GM11168 (cell line): ENCODE results near the gene LDB2.

Source experiments
- in situ Hi-C: fragments of 300-500 bp; cut with MboI; formaldehyde crosslinking; loops from one replicate; pipeline ENCODE4 v1.12.0; 2022; ENCODE audit warnings: low sequenced_read_pairs; ENCODE audit not compliant: unreplicated experiment

LDB2 gene

GRCh38 chr4:16846540-16847117, 51.8 kb downstream of the LDB2 start:
- in situ Hi-C loops = no loop called here

DNA sequence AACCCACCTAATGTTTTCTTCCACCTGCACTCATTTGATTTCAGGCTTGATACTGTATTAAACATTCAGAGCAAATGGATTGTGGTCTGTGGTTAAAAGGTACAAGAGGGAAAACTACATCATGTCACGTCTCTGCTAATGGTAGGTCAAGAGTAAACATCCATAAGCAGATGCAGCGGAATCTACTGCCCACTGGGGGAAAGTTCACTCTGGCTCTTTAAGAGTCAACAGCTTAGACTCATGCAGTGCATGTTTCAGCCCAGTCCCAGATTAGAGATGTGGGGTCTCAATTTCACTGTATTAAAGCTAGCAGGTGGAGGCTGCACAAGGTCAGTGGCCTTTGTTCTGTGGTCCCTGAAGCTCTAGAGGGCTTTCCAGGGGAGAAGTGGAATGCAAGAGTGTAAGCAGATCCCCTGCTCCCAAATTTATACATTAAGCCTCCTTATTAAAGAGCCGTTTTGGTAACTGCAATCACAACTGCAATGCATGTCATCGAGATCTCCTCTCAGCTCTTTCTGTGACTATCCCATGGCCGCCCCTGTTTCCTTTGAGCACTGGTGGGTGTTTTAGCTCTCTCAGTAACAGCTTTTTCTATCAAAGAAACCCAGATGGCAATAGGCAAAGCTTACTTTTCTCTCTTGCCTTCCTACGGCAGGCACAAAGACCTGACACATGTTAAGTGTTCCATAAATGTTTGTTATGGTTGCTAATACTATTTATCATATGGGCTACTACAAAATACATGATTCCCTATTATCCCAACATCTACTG, 53.4 kb downstream of the LDB2 start:
- in situ Hi-C loops = no loop called here

DNA sequence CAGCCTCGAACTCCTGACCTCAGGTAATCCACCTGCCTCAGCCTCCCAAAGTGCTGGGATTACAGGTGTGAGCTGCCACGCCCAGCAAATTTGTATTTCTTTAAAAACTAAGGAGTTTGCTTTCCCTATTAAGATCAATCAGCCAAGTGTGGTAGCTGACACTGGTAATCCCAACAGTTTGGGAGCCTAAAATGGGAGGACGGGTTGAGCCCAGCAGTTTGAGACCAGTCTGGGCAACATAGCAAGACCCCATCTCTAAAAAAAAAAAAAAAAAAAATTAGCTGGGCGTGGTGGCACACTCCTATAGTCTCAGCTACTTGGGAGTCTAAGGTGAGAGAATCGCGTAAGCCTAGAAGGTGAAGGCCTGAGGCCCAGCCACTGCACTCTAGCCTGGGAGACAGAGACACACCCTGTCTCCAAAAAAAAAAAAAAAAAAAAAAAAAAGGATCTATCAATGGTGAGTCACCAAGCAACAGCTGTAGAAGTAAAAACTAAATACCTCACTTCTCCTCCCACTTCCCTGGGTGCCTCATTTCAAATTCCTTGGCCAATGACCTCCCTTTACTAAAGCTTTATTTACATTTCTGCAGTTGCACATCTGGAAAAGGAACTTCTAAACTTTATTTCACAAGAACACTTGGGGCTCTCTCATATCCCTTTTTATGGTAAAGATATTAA, 54.5 kb downstream of the LDB2 start:
- in situ Hi-C loops = no loop called here

GRCh38 chr4:16838226-16838875, 60.1 kb downstream of the LDB2 start:
- in situ Hi-C loops = no loop called here

DNA sequence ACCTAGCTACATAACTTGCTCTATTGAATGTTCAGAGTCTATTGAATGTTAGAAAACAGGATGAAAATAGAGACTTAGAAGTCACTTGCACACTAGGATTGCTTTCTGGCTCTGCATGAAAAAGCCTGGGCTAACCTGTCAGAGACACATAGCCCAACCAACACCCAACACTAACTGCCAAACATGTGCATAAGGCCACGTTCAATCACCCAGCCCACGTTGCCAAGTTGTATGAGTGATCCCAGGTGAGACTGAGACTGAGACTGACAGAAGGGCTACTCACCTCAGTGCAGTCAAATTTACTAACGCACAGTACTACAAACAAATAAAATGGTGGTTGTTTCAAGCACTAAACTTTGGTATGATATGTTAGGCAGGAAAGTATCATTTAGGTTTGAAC, 61.0 kb downstream of the LDB2 start:
- in situ Hi-C loops = no loop called here

DNA sequence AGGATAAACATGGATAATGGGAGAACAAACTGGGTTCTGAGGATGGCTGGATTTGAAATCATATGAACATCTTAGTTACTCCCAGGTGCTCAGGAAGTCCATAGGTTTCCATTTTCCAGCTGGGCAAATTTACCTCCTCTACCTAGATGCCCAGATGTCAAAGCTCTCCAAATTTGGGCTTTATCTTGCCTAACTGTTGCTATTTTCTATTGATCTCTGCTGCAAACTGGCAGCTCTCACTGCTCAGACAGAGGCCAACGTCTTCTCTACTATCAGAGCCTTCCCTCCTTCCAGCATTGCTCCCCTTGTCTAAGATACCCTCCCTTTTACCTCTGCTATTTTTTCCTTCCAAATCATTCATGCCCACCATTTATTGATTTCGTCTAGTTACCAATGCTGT, 62.1 kb downstream of the LDB2 start:
- in situ Hi-C loops = no loop called here

DNA sequence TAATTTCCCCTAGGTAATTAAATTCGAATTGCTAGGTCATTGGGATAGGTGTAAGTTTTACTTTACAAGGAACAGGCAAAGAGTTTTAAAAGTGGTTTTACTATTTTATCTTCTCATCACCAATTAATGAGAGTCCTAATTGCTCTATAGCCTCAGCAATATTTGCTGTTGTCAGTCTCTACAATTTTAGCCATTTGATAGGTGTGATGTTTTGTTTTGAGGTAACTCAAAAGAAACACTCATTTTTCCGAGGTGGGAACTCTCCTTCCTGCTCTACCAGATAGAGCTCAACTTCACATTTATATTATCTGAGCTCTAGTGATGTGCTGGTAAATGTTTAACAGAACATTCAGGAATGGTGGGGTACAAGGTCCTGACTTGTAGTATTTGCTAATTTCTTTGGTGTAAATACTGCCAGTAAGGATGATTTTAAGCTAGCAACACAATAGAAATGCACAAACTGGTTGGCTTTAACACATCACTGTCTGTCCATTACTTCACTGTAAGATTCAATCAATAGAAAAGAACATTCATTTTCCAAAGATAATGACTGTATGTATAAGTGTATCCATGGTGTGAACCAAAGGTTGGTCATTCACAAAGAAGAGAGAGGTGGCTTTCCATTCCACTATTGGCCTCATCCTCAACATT, 62.7 kb downstream of the LDB2 start:
- in situ Hi-C loops = no loop called here

DNA sequence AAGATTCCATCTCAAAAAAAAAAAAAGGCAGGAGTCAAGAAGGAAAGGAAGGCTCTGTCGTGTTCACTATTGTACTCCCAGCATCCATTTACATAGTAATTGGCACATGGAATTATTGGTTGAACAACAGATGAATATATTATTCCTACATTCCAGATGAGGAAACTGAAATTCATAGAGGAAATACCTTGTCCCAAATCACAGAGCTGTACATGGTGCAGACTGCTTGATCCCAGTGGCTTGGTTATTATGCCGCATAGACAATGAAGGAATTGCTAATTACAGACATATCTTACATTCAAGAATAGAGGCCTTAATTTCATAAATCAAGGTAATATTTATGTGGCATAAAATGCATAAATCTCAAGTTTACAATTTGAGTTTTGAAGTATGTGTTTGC, 63.6 kb downstream of the LDB2 start:
- in situ Hi-C loops = no loop called here

DNA sequence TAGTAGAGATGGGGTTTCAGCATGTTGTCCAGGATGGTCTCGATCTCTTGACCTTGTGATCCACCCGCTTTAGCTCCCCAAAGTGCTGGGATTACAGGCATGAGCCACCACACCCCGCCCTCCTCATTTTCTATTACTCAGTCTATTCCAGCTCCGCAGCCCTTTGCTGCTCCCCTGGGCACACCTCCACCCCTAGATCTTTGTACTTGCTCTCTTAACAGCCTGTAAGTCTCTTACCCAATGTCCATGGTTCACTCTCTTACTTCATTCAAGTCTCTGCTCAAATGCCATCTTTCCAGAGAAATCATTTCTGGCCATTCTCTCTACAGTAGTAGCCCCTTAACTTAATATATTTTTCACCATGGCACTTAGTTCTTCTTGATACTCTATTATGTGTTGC, 64.7 kb downstream of the LDB2 start:
- in situ Hi-C loops = no loop called here

- in situ Hi-C loops = no loop called here
Observed at GRCh38 chr4:16830081-16830480, 68.4 kb downstream of the LDB2 start.

GRCh38 chr4:16827794-16828724, 70.4 kb downstream of the LDB2 start:
- in situ Hi-C loops = no loop called here

DNA sequence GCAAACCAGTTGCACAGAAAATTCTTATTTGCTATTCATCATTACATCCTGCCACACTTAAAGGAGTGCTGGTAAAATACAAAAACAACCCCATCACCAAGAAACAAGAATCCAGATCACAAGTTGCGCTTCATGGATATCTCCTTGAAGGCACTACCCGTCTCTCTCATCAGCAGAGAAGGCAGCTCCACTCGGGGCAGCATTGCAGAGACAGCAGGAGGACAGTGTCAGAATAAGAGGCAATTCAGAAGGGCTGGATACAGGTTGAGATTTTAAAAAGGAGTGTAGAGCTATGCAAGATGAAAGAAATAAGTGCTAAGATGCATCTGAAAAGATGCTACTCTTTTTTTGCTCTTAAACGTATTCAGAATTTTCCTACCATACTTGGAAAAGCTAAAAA, 71.4 kb downstream of the LDB2 start:
- in situ Hi-C loops = no loop called here

DNA sequence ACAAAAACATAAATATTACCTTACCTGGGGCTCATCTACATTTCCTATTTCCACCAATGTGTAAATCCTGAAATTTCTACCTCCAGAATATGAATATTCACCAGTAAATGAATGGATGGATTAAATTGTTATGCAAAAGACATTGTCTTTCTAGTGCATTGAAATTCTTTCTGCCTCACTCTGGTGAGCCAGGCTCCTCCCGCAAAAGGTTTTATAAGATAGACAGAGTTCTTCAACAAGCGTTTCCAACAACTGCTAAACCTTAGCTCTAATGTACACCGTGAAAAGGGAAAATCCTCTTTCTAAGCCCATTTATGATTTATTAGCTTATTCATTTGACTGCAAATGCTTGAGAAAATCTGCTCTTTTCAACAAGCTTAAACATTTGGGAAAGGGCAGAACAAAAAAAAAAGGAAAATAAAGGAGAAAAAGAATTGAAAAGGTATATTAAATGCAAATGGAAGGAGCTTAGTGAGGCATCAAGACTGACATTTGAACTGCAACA, 72.0 kb downstream of the LDB2 start:
- in situ Hi-C loops = no loop called here

DNA sequence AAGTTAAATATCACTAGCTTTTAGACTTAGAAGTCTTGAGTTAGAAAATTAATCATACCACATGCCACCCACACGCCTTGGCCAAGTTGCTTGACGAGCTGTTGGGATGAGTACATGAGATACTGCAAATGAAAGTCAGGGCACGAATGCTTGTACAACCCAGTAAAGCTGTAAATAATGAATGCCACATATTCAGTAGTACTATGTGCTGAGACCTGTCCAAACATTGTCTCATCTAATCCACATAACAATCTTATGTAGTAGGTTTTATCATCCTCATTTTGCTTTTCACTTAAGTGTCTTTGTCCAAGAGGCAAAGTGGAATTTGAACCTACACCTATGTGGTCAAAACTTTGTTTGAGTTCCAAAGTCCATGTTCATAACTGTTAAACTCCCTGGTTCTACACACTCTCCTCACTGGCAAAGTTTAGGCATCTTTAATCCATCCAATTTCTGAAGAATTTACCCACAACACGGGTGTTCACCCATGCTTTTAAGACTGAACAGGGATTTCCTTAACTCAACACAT, 74.1 kb downstream of the LDB2 start:
- in situ Hi-C loops = no loop called here

DNA sequence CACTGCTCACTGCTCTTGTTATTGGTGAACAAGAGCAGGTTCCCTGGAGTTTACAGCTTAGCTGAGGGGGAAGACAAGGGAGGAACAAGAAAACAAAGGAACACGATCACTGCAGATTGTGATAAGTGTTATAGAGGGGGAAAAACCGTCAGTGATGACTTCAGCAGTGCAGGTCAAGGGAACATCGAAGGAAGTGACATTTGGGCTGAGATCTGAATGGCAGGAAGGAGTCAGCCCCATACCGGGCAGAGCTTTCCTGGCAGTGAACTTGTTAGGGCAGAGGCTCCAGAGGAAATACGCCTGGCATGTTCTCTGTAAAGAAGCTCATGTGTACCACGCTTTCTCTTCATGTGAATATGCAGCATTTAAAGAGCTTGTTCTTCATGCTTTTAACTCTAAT, 78.1 kb downstream of the LDB2 start:
- in situ Hi-C loops = no loop called here

DNA sequence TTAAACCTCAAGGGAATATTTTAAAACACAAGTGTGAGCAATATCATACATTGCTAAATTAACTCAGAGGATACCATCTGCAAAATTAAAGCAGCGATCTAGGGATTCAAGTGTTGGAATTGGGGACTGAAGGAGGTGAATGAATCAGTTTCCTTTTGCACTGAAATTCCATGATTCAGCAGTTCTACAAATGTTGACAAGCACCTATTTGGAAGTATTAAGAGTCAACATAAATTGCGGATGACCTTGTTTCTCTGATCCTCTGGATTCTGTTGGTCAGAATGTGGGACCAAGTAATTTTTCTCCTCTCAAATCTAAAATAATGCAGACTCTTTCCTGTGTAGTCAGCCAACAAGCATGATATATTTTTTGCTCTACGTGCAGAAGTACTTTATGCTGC, 78.8 kb downstream of the LDB2 start:
- in situ Hi-C loops = no loop called here

- in situ Hi-C loops = no loop called here
Observed at GRCh38 chr4:16818005-16818404, 80.4 kb downstream of the LDB2 start.

GRCh38 chr4:16817286-16817685, 81.2 kb downstream of the LDB2 start:
- in situ Hi-C loops = no loop called here

- in situ Hi-C loops = no loop called here
Observed at GRCh38 chr4:16814361-16814760, 84.1 kb downstream of the LDB2 start.
